NCI-H345 (cell line): Measurements from ENCODE around the gene TCF4.

Source experiments
- DNase-seq: peaks from one replicate; lab custom pipeline; 2025; lab: John Stamatoyannopoulos, UW

Gene TCF4

GRCh38 chr18:55407774-55408535, 180.0 kb downstream of the TCF4 start:
- no peak for DNase-seq

GRCh38 chr18:55407191-55407590, 180.8 kb downstream of the TCF4 start:
- DNase-seq, result peak; percentile 46

GRCh38 chr18:55406451-55406991, 181.5 kb downstream of the TCF4 start:
- peak; percentile 84 for DNase-seq

- peak; percentile 89 for DNase-seq
These were observed 182.0 kb downstream of the TCF4 start for GRCh38 chr18:55405893-55406406.

DNA sequence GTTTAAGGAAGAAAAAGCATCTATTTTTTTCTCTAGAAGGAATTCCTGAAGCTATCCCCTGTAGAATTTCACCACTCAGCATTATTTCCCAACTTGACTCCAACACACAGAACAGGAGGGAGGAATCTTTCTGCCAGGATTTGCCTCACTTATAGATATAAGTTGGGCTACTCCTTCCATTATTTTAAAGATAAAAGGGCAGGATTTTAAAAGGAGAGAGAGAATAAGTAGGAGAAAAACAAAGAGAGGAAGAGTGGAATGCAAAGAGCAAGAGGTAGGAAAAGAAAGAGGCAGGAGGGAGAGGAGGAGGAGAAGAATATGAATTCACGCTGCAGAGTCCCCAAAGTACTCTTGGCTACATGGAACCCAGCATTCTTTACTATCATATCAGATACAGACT, 182.5 kb downstream of the TCF4 start:
- DNase-seq, result no peak

GRCh38 chr18:55404832-55405465, 183.0 kb downstream of the TCF4 start:
- DNase-seq, result no peak

- no peak for DNase-seq
These were observed 183.7 kb downstream of the TCF4 start for GRCh38 chr18:55404136-55404830.

DNA sequence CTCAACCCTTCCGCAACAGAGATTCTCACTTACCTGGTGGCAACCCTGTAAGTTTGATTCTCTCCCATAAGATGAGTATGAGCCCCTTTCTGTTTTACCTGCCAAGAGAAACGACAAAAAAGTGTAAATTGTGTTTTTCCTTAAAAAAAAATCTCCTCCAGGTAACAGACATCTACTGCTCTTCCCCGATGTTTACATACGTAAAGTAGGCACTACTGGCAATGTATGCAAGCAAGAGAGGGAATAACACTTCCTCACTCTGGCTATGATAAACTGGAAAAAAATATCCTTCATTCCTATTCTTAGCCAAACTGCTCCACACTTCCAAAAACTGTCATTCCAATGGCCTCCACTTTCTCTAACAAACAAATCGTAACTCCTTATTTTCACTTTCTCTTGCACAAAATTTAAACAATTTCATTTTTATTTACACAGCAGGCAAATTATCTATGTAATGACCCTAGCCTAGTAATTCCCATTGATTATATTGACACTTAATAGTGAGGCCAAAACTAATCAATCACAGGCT, 184.5 kb downstream of the TCF4 start:
- DNase-seq, result no peak

DNA sequence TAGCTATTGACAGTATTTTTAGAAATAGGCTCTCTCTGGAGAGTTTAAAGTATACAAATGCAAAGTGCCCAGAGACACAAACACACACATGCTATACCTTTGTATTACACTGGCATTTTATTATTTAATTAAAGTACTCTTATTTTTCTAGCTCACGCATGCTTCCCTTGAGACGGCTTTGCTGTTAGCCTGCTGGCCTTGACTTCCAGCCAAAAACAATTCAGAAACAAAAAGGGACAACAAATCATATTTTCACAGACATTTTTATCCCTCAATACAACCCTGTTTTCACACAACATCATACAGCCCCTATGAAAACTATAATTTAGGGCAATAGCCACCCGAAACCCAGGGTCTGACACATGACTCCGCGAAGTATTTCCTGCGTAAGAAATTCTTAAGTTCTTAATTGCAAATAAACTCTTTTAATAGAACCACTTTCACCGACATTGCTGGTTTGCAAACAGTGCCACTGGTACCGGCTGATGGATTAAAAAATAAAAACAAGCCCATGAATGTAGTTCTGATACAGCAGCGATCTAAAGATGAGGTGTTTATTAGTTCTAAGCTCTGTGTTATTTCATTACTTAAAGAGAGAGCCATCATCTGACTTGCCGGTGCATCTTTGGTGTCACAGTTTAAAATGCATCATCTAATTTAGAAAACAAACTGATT, 185.1 kb downstream of the TCF4 start:
- DNase-seq, result no peak

DNA sequence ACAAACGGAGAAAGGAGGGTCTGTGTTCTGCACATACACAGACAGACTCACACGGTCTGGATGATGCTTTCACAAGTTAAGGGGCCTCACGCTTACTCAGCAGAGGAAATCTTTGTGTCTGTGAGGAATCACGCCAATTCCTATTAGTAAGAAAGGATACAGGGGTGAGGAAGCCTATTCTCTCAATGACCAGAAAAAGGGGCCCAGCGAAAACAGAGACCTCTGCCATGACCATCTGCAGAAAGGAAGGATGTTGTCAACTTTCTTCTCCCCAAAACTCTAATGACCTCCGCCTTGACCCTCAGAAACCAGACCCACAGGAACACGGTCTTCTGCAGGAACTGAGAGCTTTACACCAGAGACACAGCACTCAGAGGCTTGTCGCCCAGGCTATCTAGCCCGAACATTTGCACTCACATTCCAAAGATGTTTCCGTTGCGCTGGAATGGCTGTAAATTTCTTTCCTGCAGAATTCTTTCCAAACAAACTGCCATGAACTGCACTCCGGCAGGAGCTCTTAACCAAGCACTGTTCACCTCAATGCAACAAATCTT, 186.3 kb downstream of the TCF4 start:
- no peak for DNase-seq

DNA sequence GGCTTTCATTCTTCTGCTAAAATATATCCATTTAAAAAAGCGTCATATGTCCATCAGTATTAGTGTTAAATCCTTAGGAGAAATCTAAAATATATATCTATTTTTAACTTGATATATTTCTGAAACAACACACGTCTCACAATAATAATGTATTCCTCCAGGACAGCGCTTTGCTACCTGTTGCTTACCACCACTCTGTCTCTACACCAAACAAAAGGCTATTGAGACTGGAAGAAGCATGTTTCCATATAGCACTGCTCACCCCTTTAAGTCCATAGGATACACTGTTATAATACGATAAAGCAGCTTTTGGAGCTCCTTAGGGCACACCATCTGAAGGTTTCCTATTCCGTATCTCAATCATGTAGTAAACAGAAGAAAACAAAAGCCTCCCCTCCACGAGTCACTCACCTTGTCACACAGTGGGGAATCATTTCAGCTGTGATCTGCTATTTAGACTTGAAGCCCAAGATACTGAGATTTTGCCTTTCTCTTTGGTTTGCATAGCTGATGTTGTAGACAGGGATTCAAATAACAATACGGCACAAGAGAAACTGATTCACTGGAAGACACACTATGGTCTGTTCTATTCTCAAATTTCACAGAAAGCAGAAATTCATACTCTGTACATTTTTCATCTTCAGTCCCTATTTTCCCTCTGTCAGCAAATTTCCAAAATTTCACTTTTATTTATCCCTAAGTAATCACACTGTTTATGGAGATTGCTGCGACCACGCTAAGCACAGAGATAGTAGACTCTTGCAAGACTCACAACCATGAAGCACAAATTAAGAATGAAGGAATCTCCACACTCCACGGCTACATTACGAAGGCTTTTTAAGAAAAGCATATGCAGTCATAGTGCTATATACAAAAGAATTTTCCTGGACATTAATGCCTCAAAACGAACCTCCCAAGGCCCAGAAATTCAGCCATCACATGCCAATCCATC, 187.1 kb downstream of the TCF4 start:
- no peak for DNase-seq

DNA sequence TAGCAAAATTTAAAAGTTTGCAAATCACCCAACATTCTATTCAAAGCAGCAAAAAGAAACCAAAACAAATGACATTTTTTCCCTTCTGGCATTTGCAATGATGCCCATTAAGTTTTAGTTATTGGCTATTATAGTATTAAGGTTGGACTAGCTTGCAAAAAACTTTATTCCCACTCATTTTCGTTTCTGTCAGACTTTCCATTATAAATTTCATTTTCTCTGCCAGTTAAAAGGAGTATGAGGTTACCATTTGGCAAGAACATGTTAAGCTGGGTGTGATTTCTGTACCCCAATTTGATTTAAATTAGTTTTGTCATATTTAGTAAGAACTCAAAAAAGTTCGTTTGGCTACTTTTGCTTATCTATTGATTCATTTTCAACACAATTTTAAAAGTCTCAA, 187.9 kb downstream of the TCF4 start:
- no peak for DNase-seq

DNA sequence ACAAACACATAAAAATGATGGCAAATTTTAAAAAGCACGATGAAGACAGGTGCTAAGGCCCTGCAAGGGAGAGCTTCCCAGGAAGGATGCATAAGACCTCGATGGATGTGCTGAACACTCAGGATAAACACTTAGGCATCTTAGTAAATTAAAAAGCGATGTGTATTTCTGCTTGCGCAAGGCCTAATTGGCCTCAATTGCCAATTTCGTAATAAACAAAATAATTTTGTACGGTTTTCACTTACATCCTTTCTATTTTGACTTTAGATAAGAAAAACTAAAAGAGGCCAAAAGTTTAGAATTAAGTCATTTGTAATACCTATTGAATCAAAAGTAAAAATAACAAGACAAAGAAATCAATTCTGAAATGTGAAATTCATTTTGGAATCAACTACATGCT, 189.1 kb downstream of the TCF4 start:
- no peak for DNase-seq

GRCh38 chr18:55396979-55397378, 191.0 kb downstream of the TCF4 start:
- DNase-seq, result no peak

GRCh38 chr18:55396267-55396905, 191.6 kb downstream of the TCF4 start:
- DNase-seq, result no peak

- no peak for DNase-seq
These were observed 192.2 kb downstream of the TCF4 start for GRCh38 chr18:55395799-55396198.

- DNase-seq, result no peak
These were observed 197.1 kb downstream of the TCF4 start for GRCh38 chr18:55390898-55391297.

DNA sequence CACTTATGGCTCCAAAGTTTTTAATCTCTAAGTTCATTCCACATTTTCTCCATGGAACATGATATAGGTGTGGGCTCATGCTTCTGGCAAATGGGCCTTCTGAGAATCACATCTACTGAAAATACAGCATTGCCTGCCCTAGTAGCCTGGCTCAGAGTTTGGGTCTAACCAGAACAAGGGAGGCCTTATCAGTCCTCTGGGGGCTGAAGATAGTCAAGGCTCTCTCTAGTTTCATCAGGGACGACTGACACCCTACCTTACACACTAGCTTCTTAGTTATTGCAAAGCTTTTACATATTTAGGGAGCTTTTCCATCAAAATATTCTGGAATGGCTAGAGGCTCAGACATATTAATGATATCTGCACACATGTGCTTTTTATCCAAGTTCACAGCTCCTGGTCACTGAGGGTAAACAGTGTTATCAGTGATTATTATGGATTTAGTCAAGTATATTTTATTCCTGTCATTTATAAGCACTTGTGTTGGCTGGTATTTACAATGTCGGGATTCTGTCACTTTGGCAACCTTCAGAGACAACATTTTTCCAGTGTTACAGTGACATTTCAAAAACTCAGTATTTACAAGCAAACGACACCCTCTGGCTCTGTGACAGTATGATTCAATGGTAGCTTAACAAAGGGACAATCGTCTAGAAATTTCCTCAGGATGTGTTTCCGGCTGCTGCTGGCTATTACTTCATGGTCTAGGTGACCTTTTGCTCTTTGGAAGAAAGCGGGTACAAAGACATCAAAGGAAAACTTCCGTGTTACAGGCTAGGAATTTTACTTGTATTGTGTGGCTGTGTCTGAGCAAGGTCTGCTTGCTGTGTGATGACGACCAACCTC, 200.6 kb downstream of the TCF4 start:
- DNase-seq, result no peak

- DNase-seq, result no peak
These were observed 201.4 kb downstream of the TCF4 start for GRCh38 chr18:55386545-55386944.
